Occipital lobe (tissue), 2 donors: ENCODE data around the gene ITGA7. TPM values are rescaled to one million over a fixed set of nuclear protein-coding genes. Genes with fewer than 3 reads are reported as not detected.

Experiments used
- DNase-seq: peaks from one replicate; lab custom pipeline; 2025; lab: John Stamatoyannopoulos, UW
- total RNA-seq: library from RNA; depleted of rRNA; stranded (reverse); fragments of >200 nt; gene quantifications from one replicate; pipeline ENCODE4 v1.2.3, GENCODE V29; 2014

ITGA7 gene
- total RNA-seq, 1 donor from 2014 or later, result 6.2 TPM

DNA sequence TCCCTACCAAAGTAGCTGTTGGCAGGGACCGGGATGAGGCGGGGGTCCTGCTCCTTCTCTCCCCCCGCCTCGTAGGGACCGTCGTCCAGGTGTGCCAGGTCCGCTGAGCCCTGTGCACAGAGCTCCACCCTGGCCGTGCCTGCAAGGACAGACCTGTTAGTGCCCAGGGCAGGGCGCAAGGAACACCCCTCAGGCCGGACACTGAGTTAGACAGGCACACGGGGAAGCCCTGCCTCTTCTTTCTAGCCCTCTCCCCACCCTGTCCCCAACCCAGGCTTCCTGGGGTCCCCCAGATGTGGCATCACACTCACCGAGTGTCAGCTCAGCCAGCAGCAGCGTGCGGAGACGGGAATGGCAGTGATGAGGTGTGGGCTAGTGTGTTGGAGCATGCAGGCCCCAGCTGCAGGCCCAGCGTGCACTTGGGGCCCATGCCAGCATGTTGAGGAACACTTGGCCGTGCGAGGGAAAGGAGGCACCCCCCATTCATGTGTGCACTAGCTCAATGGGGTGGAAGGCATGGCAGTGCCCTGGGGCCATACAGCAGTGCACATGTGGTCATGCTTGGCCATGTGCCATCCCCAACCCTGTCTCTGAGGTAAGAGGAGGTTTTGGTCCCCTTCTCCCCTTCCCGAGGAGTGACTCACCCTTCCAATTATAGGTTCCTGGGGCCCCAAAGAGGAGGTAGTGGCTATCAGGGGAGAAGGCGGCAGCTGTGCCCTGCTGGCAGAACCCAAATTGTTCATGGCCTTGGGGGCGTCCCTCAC, 7.3 kb downstream of the ITGA7 start:
- DNase-seq, result no peak

DNA sequence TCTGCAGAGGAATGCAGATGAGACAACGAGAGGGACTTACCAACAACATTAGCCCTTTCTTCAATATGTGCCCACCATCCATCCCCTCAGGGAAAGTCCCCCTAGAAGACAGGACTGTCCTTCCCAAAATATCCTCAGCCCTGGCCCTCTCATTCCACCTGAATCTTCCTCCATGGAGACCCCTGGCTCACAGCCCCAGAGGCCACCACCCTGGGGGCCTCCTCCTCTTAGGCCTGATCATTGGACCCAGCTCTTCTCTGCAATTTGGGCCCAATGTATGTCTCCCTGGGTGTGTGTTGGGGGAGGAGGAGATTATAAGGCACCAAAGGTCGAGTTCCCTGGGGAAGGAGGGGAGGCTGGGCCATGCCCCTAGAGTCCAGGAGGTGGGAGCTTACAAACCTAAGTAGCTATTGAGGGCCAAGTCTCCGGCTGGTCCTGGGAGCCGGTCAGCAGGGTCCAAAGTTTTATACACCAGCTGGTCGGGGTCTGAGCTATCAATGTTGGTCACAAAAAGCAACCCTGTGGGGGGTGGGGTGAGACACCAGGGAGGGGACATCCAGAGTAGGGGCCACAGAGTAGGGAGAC, 8.1 kb downstream of the ITGA7 start:
- no peak for DNase-seq

DNA sequence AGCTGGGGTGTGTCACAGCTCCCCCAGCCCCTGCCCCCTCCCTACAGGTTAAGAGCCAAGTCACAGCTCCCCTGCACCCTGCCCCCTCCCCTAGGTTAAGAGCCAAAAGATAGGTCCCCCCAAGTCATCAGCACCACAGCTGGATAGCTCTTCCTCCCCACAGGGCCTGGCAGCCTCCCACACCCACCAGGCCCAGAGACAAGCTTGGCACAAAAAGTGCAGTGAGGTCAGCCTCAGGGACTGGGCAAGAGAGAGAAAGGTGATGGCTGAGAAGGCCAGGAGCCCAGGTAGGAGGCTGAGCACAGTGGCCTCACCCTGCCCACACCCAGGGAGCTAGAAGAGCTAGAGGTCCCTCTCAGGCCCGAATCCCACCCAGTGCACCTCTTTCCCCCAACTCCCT, 8.7 kb downstream of the ITGA7 start:
- DNase-seq, result no peak

DNA sequence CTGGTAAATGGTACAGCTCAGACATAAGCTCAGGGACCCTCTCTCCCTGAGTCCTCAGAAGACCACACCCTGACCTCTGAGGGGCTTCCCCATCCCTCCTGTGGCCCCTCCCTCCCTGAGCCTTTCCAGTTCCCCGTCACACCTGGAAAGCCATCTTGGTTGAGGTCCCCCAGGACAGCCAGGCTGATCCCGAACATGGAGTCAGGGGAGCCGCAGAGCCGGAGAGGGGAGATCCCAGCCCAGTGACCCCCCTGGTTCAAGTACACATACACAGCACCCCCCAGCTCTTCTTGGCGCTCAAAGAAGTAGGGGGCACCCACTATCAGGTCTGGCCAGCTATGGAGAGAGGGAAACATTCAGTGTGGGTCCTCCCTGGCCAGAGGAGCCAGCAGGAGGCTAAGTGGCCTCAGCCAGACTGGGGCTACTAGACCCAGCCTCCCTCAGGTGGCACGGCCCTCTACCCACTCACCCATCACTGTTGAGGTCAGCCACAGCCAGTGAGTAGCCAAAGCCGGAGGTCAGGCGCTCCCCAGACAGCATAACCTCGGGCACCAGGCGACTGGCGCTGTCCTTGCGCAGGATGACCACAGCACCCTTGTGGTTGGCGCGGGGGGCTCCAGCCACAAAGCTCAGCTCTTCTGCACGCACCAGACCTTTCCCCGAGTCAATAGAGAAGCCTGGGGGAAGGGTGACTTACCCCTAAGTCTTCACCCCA, 9.3 kb downstream of the ITGA7 start:
- DNase-seq, result no peak

DNA sequence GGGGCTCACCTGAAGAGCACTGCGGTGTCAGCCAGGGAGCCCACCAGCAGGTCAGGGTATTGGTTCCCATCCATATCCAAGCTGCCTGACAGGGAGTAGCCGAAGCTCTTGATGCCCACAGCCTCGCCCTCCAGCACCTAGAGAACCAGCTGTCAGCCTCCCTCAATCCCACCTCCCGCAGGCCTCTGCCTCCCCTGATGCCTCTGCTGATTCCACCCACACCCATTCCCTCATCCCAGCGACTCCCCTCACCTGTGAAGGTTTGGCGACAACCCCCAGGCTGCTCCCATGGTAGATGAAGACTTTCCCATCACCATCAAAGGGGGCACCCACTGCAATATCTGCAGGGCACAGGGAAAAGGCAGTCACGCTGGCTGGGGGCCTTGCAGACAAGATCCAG, 10.0 kb downstream of the ITGA7 start:
- no peak for DNase-seq

DNA sequence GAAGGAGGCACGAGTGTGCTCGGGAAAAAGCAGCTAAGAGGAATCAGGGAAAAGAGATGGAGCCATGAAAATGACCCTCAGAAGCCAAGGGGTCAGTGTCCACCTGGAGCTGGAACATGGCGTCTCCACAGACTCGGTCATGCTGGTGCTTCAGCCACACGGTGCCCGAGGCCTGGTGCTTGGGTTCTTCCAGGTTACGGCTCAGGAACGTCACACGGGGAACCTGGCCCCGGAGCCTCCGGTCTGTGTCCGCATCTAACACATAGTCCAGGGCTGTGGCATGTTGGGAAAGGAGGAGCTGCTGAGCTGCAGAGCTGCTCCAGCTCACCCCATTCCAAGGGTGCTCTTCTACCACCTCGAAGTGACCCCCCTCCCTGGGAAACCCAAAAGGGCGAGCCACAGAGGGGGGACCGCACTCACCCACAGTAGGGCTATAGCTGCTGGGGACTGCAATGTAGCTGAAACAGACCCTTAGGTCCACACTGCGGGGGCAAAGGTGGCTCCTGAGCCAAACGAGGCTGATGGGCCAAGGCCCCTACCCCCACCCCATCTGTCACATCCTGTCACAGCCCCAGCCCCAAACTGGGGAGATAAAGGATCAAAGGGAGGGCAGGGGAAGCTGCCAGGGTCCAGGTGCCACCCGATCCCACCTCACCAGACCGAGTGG, 10.8 kb downstream of the ITGA7 start:
- no peak for DNase-seq

DNA sequence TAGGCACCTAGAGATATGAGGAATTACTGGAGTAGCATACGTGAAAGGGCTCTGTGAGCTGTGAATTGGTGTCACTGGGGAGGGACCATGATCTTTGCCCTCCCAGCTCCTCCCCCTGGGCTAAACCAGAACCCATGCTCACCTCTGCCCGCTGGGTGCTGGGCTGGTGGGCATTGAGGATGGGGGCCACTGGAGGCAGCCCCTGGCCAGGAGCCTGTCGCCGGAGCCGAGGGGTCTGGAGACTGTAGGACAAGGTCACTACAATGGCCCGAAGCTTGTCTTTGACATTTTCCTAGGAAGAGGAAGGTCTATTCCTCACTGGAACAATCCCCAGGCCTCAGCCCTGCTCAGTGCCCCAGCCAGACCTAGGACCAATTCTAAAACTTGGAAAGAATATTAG, 11.6 kb downstream of the ITGA7 start:
- no peak for DNase-seq

DNA sequence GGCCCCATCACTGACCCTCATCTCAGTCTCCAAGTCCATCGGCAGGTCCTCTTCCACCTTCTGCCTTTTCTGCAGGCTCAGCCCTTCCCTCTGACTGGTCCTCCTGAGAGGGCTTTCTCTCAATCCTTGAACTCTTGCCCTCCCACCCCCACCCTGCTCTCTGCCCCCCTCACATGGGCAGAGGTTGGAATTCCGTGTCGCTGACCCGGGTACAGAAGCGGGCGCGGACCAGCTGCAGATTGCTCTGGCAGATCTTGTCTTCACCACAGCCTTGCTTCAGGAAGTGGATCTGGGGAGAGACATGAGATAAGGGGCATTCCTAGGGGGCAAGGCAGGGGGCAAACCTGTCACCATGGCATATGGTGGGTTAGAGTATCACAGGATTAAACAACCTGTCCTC, 12.4 kb downstream of the ITGA7 start:
- no peak for DNase-seq

DNA sequence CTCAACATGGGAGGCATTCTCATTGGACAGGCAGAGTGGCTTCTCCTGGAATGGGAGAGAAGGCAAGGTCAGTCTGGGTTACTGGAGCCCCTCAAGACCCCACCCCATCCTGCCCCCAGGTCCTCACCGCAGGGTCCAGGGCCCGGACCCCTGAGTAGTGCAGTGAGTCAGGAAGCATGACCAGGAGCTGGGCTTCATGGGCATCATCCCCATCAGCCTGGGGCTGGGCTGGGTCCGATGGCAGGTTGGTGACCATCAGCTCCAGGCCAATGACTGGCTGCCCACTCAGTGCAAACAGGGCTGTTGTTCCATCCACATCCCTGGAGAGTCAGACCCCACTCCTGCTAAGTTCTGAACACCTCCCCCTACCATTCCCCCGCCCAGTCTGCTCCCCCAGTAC, 13.1 kb downstream of the ITGA7 start:
- DNase-seq, result no peak

DNA sequence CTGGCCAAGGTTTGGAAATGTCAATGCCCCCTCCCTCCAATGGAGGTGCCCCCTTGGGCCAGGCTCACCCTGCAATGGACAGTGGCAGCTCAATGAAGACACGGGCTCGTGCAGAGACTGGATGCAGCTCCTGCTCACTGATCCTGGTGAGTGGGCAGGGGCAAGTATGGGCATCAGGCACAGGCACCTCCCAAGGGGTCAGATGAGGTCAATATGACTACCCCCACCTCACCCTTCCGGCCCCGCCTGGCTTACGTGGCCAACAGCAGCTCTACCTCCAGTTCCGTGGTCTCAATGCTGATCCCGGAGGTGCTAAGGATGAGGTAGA, 13.6 kb downstream of the ITGA7 start:
- DNase-seq, result no peak

DNA sequence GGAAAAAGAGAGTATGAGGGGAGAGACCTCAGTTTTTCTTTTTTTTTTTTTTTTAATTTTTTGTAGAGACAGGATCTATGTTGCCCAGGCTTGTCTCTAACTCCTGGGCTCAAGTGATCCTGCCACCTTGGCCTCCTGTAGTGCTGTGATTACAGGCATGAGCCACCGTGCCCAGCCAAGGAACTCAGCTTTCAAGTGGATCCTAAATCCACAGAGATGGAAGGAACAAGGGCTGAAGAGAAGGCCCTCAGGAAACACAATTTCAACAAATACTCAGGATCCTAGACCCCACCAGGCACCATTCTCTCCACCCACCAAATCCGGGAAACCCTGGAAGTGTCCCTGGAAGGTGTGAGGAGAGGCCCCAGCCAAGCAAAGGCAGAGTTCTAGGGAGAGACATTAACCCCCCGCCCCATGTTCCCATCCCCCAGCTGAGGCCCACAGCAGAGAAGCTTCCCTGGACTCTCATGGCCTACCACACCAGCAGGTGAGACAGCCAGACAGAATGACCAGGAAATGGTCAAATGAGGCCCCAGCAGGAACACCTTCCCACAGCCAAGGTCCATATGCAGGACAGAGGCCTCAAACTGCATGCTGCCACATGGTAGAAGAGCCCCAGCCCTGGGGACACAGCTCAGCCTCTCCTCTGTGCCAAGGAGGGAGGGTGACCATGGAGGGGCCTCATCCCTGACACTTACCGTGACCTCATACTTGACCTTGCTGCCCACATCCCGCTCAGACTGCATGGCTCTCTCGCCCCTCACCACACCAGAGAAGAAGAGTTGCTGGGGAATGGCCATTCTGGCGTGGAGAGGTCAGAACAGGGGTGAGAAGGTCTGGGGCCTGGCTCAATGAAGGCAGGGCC, 14.1 kb downstream of the ITGA7 start:
- DNase-seq, result no peak

DNA sequence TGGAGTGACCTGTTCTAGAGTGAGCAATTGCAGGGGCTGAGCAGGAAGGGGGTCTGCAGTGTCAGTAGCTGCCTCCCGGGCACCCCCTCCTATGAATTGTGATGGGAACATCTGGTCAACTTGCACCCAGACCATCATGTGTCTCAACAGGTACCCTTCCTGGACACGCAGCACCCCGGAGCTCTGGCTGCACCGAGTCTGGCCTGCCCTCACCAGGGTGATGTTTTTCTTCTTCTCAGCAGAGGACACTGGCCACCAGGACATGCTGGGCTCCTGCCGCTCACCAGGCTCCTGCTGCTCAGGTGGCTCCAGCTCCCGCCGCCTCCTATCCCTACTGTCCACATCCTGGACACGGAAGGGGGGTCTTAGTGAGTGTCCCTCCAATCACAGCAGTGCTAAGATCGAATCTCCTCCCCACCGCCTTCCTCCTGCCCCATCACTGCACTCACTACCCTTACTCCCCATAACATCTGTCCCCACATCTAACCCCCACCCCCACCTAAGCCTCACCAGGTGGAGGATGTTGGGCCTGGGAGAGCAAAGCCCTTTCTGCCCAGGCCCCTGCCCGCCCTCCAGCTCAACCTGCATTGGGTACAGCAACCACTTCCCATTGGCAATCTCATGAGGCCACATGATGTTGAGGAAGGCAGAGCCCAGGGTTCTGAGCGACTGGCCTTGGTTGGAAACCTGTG, 14.9 kb downstream of the ITGA7 start:
- DNase-seq, result no peak

DNA sequence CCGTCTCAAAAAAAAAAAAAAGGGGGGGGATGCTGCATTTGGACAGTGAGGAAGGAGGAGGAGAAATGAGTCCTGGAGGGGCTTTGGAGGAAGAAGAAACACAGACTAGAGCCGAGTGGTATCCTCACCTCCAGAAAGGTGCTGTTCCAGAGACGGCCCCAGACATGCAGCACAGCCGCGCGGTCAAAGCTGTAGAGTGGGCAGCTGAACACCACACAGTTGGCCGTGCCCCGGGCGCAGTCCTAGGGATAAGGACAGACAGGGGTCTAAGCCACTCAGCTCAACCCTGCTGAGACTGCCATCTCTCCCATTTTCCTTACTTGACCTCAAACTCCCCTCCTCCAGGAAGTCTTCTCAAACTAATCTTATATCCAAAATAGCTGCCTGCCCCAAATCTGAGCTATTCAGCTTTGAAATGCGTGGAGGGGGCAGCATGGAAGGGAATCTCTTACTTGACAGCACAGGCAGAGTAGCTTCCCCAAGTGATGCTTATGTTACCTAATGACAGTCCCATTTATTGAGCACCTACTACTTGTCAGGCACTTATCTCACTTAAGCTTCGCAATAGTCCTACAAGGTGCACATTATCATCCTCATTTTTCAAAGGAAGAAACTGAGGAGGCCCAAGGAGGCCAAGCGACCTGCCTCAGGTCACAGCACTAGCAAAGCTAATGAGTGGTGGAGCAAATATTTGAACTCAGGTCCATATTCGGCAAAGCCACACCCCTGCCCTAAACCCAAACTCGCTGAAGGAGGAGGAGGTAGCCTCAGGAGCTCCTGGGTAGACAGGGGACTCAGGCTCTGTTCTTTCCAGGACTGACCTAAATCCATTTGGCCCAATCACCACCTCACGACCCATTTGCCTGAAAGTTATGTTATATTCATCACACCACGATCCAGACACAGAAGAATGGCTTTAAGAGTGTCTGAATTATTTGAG, 18.7 kb downstream of the ITGA7 start:
- DNase-seq, result no peak

DNA sequence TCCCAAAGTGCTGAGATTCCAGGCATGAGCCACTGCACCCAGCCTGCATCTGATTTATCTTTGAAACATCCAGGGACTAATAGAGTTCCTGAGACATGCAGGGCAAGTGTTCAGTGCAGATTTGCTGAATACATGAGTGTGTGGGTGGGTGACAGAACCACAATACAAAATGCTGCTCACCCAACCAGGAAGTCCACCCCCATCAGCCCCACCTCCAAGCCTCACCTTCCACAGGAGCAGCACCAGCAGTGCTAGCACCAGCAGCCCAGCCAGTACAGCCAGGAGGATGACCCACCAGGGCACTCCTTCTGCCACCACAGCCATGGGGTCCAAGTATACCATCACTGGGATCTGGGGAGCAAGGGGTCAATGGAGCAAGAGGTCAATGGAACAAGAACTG, 20.0 kb downstream of the ITGA7 start:
- DNase-seq, result no peak

DNA sequence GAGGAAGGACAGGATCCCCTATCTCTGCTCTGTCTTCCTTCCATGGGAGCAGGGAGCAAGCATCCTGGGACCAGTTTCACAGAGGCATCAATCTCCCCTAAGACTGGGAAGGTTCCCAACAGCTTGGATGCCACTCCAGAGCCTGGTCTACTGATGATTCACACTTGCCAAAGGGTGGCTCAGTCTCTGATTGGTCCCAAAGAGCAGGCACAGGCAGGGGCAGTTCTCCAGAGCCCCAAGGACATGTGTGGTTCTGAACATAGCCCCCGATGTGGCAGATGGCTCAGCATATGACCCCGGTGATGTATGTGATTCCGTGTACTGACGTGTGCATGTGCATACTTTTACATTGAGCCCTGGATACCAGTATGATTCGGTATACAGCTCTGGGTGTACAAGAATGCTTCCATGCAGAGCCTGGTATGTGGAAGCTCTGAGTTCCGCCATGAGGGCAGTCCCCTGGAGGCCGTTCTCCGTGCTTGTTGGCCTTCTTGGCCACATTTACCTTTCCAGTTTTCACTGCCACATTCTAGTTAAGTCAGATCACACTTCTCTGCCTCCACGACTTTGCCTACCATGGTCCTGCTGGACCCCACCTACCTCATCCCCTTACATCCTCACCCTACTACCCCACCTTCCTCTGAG, 21.2 kb downstream of the ITGA7 start:
- no peak for DNase-seq

DNA sequence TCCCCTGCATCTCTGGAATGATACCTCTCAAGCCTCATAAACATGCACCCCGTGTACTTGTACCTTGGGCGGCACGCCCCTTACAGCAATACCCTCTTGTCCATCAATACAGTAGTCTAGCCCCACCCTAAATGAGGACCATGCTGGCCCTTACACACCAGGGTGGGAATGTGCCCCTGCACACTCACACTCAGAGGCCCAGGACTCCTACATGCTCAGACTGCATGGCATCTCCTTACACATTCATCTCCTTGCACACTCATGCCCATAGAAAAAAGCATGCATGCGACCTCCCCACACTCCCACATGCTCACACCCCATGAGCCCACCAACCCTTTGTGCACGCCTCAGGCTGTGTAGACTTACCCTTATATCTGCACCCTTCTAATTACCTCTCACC, 22.0 kb downstream of the ITGA7 start:
- no peak for DNase-seq

DNA sequence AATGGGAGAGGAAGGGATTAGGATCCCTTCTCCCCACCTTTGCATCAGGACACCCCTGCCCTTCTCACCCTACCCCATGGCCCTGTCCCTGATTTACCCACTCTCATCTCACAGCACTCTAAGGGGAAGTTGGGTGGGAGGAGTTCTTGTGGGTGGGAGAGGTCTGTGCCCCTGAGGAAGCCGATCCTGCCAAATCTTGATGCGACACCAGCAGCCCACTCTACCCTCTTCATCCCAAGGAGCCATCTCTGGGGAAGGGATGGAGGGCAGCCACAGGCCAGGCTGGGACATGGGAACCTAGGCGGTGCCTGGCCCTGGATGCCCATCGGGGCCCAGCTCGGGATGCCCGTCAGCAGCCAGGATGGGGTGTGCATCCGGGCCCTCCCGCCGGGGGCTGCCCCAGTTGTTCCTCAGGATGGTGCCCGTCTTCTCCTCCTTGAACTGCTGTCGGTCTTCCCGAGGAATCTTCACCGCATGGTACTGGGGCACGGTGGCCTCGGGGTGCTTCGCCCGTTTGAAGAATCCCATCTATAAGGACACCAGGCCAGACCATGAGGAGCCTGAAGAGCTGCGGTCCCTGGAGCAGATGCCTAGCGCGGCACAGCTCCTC, 22.8 kb downstream of the ITGA7 start:
- DNase-seq, result no peak

DNA sequence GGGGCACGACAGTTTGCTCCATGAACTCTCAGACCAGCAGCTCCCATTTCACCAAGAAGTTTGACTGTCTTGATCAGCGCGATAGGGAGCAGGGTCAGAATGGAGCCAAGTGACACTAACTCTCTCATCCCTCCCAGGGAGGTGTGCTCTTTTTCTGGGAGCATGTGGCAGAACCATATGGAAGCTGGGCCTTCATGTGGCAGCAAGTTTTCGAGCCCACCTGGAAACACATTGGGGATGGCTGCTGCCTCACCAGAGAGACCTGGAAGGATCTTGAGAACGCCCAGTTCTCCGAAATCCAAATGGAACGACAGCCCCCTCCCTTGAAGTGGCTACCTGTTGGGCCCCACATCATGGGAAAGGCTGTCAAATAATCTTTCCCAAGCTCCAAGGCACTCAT, 24.0 kb downstream of the ITGA7 start:
- no peak for DNase-seq
